ENCODE measurements around the gene AHCY.
"Not testable (repeated sequence)": the region's sequence is repeated elsewhere in the genome, so short reads cannot be mapped to it uniquely, and the experiment has no call there.

The AHCY gene

GRCh38 chr20:34251619-34252018 is 51.5 kb downstream of the AHCY start:
- Histone ChIP-seq H3K27me3 (ENCODE audit: control insufficient read depth, insufficient read depth, low read length) (no peaks in the 10 kb centered on the region), H3K4me1 (ENCODE audit: control insufficient read depth, insufficient read depth, low read length) (peaks cover 5% of the 10 kb centered on the region; the same call in 1 of the 2 replicates), H3K9me3 (ENCODE audit: control insufficient read depth, insufficient read depth, low read length) (no peaks in the 10 kb centered on the region), H3K4me3 (ENCODE audit: low read depth, low read length) (no peak overlapping the region), H3K36me3 (ENCODE audit: control insufficient read depth, insufficient read depth, low read length) (no peaks in the 10 kb centered on the region), H3K9ac (ENCODE audit: low read depth, low read length) (no peak overlapping the region), H3K27ac (ENCODE audit: low read depth, low read length) (no peak overlapping the region)

GRCh38 chr20:34250005-34250404 is 53.1 kb downstream of the AHCY start:
- Histone ChIP-seq H3K27ac (ENCODE audit: low read depth, low read length) (no peak overlapping the region), H3K9ac (ENCODE audit: low read depth, low read length) (no peak overlapping the region), H3K4me1 (ENCODE audit: control insufficient read depth, insufficient read depth, low read length) (0 out of 2 replicates have a peak, but pooled peaks cover 5% of the 10 kb centered on the region), H3K9me3 (ENCODE audit: control insufficient read depth, insufficient read depth, low read length) (no peaks in the 10 kb centered on the region), H3K4me3 (ENCODE audit: low read depth, low read length) (no peak overlapping the region), H3K27me3 (ENCODE audit: control insufficient read depth, insufficient read depth, low read length) (no peaks in the 10 kb centered on the region), H3K36me3 (ENCODE audit: control insufficient read depth, insufficient read depth, low read length) (no peaks in the 10 kb centered on the region)

GRCh38 chr20:34249291-34249690 is 53.9 kb downstream of the AHCY start:
- Histone ChIP-seq H3K9ac (ENCODE audit: low read depth, low read length) (no peak overlapping the region), H3K4me1 (ENCODE audit: control insufficient read depth, insufficient read depth, low read length) (0 out of 2 replicates have a peak, but pooled peaks cover 5% of the 10 kb centered on the region), H3K27me3 (ENCODE audit: control insufficient read depth, insufficient read depth, low read length) (no peaks in the 10 kb centered on the region), H3K4me3 (ENCODE audit: low read depth, low read length) (no peak overlapping the region), H3K36me3 (ENCODE audit: control insufficient read depth, insufficient read depth, low read length) (no peaks in the 10 kb centered on the region), H3K27ac (ENCODE audit: low read depth, low read length) (no peak overlapping the region), H3K9me3 (ENCODE audit: control insufficient read depth, insufficient read depth, low read length) (no peaks in the 10 kb centered on the region)

GRCh38 chr20:34246126-34246626 is 57.0 kb downstream of the AHCY start:
- no peaks in the 10 kb centered on the region for H3K9me3 ChIP-seq (ENCODE audit: control insufficient read depth, insufficient read depth, low read length)
- H3K27me3 ChIP-seq (ENCODE audit: control insufficient read depth, insufficient read depth, low read length) = no peaks in the 10 kb centered on the region
- no peak overlapping the region for H3K27ac ChIP-seq (ENCODE audit: low read depth, low read length)
- no peak overlapping the region for H3K4me3 ChIP-seq (ENCODE audit: low read depth, low read length)
- H3K4me1 ChIP-seq (ENCODE audit: control insufficient read depth, insufficient read depth, low read length) = 0 out of 2 replicates have a peak, but pooled peaks cover 5% of the 10 kb centered on the region
- no peaks in the 10 kb centered on the region for H3K36me3 ChIP-seq (ENCODE audit: control insufficient read depth, insufficient read depth, low read length)
- H3K9ac ChIP-seq (ENCODE audit: low read depth, low read length) = no peak overlapping the region

GRCh38 chr20:34243377-34243776 is 59.8 kb downstream of the AHCY start:
- no peaks in the 10 kb centered on the region for H3K36me3 ChIP-seq (ENCODE audit: control insufficient read depth, insufficient read depth, low read length)
- H3K9ac ChIP-seq (ENCODE audit: low read depth, low read length) = no peak overlapping the region
- no peaks in the 10 kb centered on the region for H3K27me3 ChIP-seq (ENCODE audit: control insufficient read depth, insufficient read depth, low read length)
- no peak overlapping the region for H3K27ac ChIP-seq (ENCODE audit: low read depth, low read length)
- no peak overlapping the region for H3K4me3 ChIP-seq (ENCODE audit: low read depth, low read length)
- no peaks in the 10 kb centered on the region; the same call in 1 of the 2 replicates for H3K4me1 ChIP-seq (ENCODE audit: control insufficient read depth, insufficient read depth, low read length)
- H3K9me3 ChIP-seq (ENCODE audit: control insufficient read depth, insufficient read depth, low read length) = no peaks in the 10 kb centered on the region

- H3K9me3 ChIP-seq (ENCODE audit: control insufficient read depth, insufficient read depth, low read length) = no peaks in the 10 kb centered on the region
- no peak overlapping the region for H3K27ac ChIP-seq (ENCODE audit: low read depth, low read length)
- H3K4me3 ChIP-seq (ENCODE audit: low read depth, low read length) = no peak overlapping the region
- no peaks in the 10 kb centered on the region for H3K27me3 ChIP-seq (ENCODE audit: control insufficient read depth, insufficient read depth, low read length)
- no peaks in the 10 kb centered on the region; the same call in 1 of the 2 replicates for H3K4me1 ChIP-seq (ENCODE audit: control insufficient read depth, insufficient read depth, low read length)
- H3K36me3 ChIP-seq (ENCODE audit: control insufficient read depth, insufficient read depth, low read length) = no peaks in the 10 kb centered on the region
- H3K9ac ChIP-seq (ENCODE audit: low read depth, low read length) = no peak overlapping the region
Measured at GRCh38 chr20:34242879-34243278, 60.3 kb downstream of the AHCY start.

- H3K36me3 ChIP-seq (ENCODE audit: control insufficient read depth, insufficient read depth, low read length); H3K9me3 ChIP-seq (ENCODE audit: control insufficient read depth, insufficient read depth, low read length); H3K4me3 ChIP-seq (ENCODE audit: low read depth, low read length); H3K27me3 ChIP-seq (ENCODE audit: control insufficient read depth, insufficient read depth, low read length); H3K9ac ChIP-seq (ENCODE audit: low read depth, low read length); H3K27ac ChIP-seq (ENCODE audit: low read depth, low read length); H3K4me1 ChIP-seq (ENCODE audit: control insufficient read depth, insufficient read depth, low read length): not testable (repeated sequence)
Measured at GRCh38 chr20:34242015-34242414, 61.1 kb downstream of the AHCY start.

GRCh38 chr20:34240693-34241615 is 62.2 kb downstream of the AHCY start, which contains the start of gene ASIP:
Gene ASIP (plus strand): TSS chr20:34241423. CDS start chr20:34260375, 18,952 bp downstream.
- Histone ChIP-seq H3K9ac (ENCODE audit: low read depth, low read length) (no peak within 1 kb of the TSS), H3K9me3 (ENCODE audit: control insufficient read depth, insufficient read depth, low read length) (no peaks in the 10 kb centered on the region), H3K27ac (ENCODE audit: low read depth, low read length) (no peak within 1 kb of the TSS), H3K4me1 (ENCODE audit: control insufficient read depth, insufficient read depth, low read length) (no peaks in the 10 kb centered on the region; the same call in 1 of the 2 replicates), H3K4me3 (ENCODE audit: low read depth, low read length) (no peak within 1 kb of the TSS), H3K27me3 (ENCODE audit: control insufficient read depth, insufficient read depth, low read length) (no peaks in the 10 kb centered on the region), H3K36me3 (ENCODE audit: control insufficient read depth, insufficient read depth, low read length) (no peaks in the 10 kb centered on the region)

GRCh38 chr20:34240121-34240520 is 63.0 kb downstream of the AHCY start:
- Histone ChIP-seq H3K4me1 (ENCODE audit: control insufficient read depth, insufficient read depth, low read length) (no peaks in the 10 kb centered on the region; the same call in 1 of the 2 replicates), H3K27ac (ENCODE audit: low read depth, low read length) (no peak overlapping the region)

GRCh38 chr20:34237942-34238341 is 65.2 kb downstream of the AHCY start:
- Histone ChIP-seq H3K9me3 (ENCODE audit: control insufficient read depth, insufficient read depth, low read length) (no peaks in the 10 kb centered on the region), H3K27me3 (ENCODE audit: control insufficient read depth, insufficient read depth, low read length) (no peaks in the 10 kb centered on the region), H3K4me1 (ENCODE audit: control insufficient read depth, insufficient read depth, low read length) (no peaks in the 10 kb centered on the region; the same call in 1 of the 2 replicates), H3K4me3 (ENCODE audit: low read depth, low read length) (no peak overlapping the region), H3K9ac (ENCODE audit: low read depth, low read length) (no peak overlapping the region), H3K27ac (ENCODE audit: low read depth, low read length) (no peak overlapping the region), H3K36me3 (ENCODE audit: control insufficient read depth, insufficient read depth, low read length) (no peaks in the 10 kb centered on the region)

More at GRCh38 chr20:34240121-34240520, 63.0 kb downstream of the AHCY start:
- no peak overlapping the region for H3K9ac ChIP-seq (ENCODE audit: low read depth, low read length)
- no peaks in the 10 kb centered on the region for H3K36me3 ChIP-seq (ENCODE audit: control insufficient read depth, insufficient read depth, low read length)
- H3K4me3 ChIP-seq (ENCODE audit: low read depth, low read length) = no peak overlapping the region
- no peaks in the 10 kb centered on the region for H3K9me3 ChIP-seq (ENCODE audit: control insufficient read depth, insufficient read depth, low read length)
- no peaks in the 10 kb centered on the region for H3K27me3 ChIP-seq (ENCODE audit: control insufficient read depth, insufficient read depth, low read length)

- Histone ChIP-seq H3K4me3 (ENCODE audit: low read depth, low read length) (no peak overlapping the region), H3K4me1 (ENCODE audit: control insufficient read depth, insufficient read depth, low read length) (no peaks in the 10 kb centered on the region; the same call in 1 of the 2 replicates), H3K9ac (ENCODE audit: low read depth, low read length) (no peak overlapping the region), H3K27me3 (ENCODE audit: control insufficient read depth, insufficient read depth, low read length) (no peaks in the 10 kb centered on the region), H3K9me3 (ENCODE audit: control insufficient read depth, insufficient read depth, low read length) (no peaks in the 10 kb centered on the region), H3K27ac (ENCODE audit: low read depth, low read length) (no peak overlapping the region), H3K36me3 (ENCODE audit: control insufficient read depth, insufficient read depth, low read length) (no peaks in the 10 kb centered on the region)
Measured at GRCh38 chr20:34235875-34236274, 67.3 kb downstream of the AHCY start.

Data from HUES48 (cell line).